ENCODE measurements around the gene AGMO.

DNA sequence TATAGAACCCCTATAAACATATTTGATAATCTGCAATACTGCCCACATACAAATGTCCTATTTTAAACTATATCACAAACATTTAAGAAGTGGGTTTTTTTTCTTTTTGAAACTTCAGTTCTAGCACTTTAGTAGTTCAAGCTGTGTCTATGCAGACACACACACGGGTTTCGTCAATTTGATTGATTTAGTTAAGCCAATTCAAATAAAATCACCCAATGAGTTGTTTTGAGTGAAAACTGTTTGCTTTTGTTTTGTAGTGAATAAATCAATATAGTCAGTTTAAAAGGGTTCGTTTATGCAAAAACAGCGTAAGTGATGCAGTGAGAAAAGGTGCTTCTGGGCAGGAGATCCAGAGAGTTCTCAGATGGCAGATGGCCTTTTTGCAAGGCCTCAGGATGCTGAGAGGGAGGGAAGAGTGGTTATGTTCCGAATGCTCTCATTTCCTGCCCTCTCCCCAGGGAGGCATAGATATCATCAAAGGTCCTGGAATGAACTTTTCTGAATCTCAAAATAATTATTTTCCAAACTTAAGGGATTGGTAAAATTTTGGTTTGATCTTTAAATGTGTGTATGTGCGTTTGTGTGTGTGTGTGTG lies 102.7 kb downstream of the AGMO start:
- TF ChIP-seq RAD21 (IDR thresholded peaks at IDR 0.05; ENCODE audit: low read depth) = no peak
- TF ChIP-seq EZH2 (IDR thresholded peaks at IDR 0.05) = no peak
- TF ChIP-seq, protein P1, sequence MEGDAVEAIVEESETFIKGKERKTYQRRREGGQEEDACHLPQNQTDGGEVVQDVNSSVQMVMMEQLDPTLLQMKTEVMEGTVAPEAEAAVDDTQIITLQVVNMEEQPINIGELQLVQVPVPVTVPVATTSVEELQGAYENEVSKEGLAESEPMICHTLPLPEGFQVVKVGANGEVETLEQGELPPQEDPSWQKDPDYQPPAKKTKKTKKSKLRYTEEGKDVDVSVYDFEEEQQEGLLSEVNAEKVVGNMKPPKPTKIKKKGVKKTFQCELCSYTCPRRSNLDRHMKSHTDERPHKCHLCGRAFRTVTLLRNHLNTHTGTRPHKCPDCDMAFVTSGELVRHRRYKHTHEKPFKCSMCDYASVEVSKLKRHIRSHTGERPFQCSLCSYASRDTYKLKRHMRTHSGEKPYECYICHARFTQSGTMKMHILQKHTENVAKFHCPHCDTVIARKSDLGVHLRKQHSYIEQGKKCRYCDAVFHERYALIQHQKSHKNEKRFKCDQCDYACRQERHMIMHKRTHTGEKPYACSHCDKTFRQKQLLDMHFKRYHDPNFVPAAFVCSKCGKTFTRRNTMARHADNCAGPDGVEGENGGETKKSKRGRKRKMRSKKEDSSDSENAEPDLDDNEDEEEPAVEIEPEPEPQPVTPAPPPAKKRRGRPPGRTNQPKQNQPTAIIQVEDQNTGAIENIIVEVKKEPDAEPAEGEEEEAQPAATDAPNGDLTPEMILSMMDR (IDR thresholded peaks at IDR 0.05 in 2 of 3, conservative IDR thresholded peaks at IDR 0.05 in 1 of 3; ENCODE audit: borderline replicate concordance in 1 of 3, insufficient read depth in 1 of 3, low read depth in 2 of 3, low read length in 2 of 3) = no peak
- no peak for TF ChIP-seq POLR2AphosphoS5 (IDR thresholded peaks at IDR 0.05; ENCODE audit: low read depth, low read length)
- no peak for TF ChIP-seq POLR2A (IDR thresholded peaks at IDR 0.05; ENCODE audit: borderline replicate concordance, extremely low read depth, insufficient read depth, insufficient read length)
- TF ChIP-seq, protein P2, sequence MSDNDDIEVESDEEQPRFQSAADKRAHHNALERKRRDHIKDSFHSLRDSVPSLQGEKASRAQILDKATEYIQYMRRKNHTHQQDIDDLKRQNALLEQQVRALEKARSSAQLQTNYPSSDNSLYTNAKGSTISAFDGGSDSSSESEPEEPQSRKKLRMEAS (IDR thresholded peaks at IDR 0.05) = no peak
- no peak for TF ChIP-seq EGR1 (IDR thresholded peaks at IDR 0.05; ENCODE audit: low read depth)
- TF ChIP-seq, protein P3, sequence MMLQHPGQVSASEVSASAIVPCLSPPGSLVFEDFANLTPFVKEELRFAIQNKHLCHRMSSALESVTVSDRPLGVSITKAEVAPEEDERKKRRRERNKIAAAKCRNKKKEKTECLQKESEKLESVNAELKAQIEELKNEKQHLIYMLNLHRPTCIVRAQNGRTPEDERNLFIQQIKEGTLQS (IDR thresholded peaks at IDR 0.05) = no peak
- no peak for TF ChIP-seq CEBPB (IDR thresholded peaks at IDR 0.05; ENCODE audit: low read depth)
- no peak for TF ChIP-seq EZH2phosphoT487 (IDR thresholded peaks at IDR 0.05; ENCODE audit: borderline replicate concordance)
- no peak for TF ChIP-seq SP1 (IDR thresholded peaks at IDR 0.05; ENCODE audit: low read depth)
